ENCODE results near the gene CREBL2. TPM values are rescaled to one million over a fixed set of nuclear protein-coding genes. Genes with fewer than 3 reads are reported as not detected.

The CREBL2 gene
- total RNA-seq, 1 donor from 2014 or later, result 20.0 TPM

- intact Hi-C loops (cut with DNase I), result no loop called here
- no peak for DNase-seq (ENCODE audit: low spot score)
These were observed 49.6 kb downstream of the CREBL2 start for GRCh38 chr12:12661086-12661856.

- no peak for DNase-seq (ENCODE audit: low spot score)
- intact Hi-C loops (cut with DNase I), result no loop called here
These were observed 52.1 kb downstream of the CREBL2 start for GRCh38 chr12:12663644-12664294.

GRCh38 chr12:12665194-12665593 lies 53.5 kb downstream of the CREBL2 start:
- no peak for DNase-seq (ENCODE audit: low spot score)
- intact Hi-C loops (cut with DNase I), result no loop called here

- intact Hi-C loops (cut with DNase I), result no loop called here
- no peak for DNase-seq (ENCODE audit: low spot score)
These were observed 56.3 kb downstream of the CREBL2 start for GRCh38 chr12:12668005-12668404.

GRCh38 chr12:12669020-12669419 lies 57.3 kb downstream of the CREBL2 start:
- no peak for DNase-seq (ENCODE audit: low spot score)
- intact Hi-C loops (cut with DNase I), result no loop called here

GRCh38 chr12:12671850-12672660 lies 60.4 kb downstream of the CREBL2 start:
- no peak for DNase-seq (ENCODE audit: low spot score)
- intact Hi-C loops (cut with DNase I), result no loop called here

GRCh38 chr12:12673296-12673695 lies 61.6 kb downstream of the CREBL2 start:
- intact Hi-C loops (cut with DNase I), result no loop called here

GRCh38 chr12:12676605-12677004 lies 64.9 kb downstream of the CREBL2 start:
- intact Hi-C loops (cut with DNase I), result no loop called here
- no peak for DNase-seq (ENCODE audit: low spot score)

More at GRCh38 chr12:12673296-12673695, 61.6 kb downstream of the CREBL2 start:
- no peak for DNase-seq (ENCODE audit: low spot score)

- intact Hi-C loops (cut with DNase I), result no loop called here
- no peak for DNase-seq (ENCODE audit: low spot score)
These were observed 69.5 kb downstream of the CREBL2 start for GRCh38 chr12:12681061-12681765.

GRCh38 chr12:12682284-12682683 lies 70.6 kb downstream of the CREBL2 start:
- no peak for DNase-seq (ENCODE audit: low spot score)

GRCh38 chr12:12683136-12683697 lies 71.5 kb downstream of the CREBL2 start:
- DNase-seq (ENCODE audit: low spot score), result no peak
- intact Hi-C loops (cut with DNase I), result no loop called here

More at GRCh38 chr12:12682284-12682683, 70.6 kb downstream of the CREBL2 start:
- intact Hi-C loops (cut with DNase I), result no loop called here

GRCh38 chr12:12683725-12684124 lies 72.0 kb downstream of the CREBL2 start:
- DNase-seq (ENCODE audit: low spot score), result no peak
- intact Hi-C loops (cut with DNase I), result no loop called here

- intact Hi-C loops (cut with DNase I), result no loop called here
- no peak for DNase-seq (ENCODE audit: low spot score)
These were observed 72.9 kb downstream of the CREBL2 start for GRCh38 chr12:12684375-12685106.

GRCh38 chr12:12685305-12685704 lies 73.6 kb downstream of the CREBL2 start:
- DNase-seq (ENCODE audit: low spot score), result no peak
- intact Hi-C loops (cut with DNase I), result no loop called here

- no peak for DNase-seq (ENCODE audit: low spot score)
- intact Hi-C loops (cut with DNase I), result no loop called here
These were observed 74.8 kb downstream of the CREBL2 start for GRCh38 chr12:12686472-12686871.

GRCh38 chr12:12686925-12687324 lies 75.2 kb downstream of the CREBL2 start:
- intact Hi-C loops (cut with DNase I), result no loop called here
- DNase-seq (ENCODE audit: low spot score), result no peak

GRCh38 chr12:12689647-12690300 lies 78.1 kb downstream of the CREBL2 start:
- no peak for DNase-seq (ENCODE audit: low spot score)
- intact Hi-C loops (cut with DNase I), result no loop called here

- intact Hi-C loops (cut with DNase I), result no loop called here
- no peak for DNase-seq (ENCODE audit: low spot score)
These were observed 79.9 kb downstream of the CREBL2 start for GRCh38 chr12:12691549-12691948.
